WTC11 (cell line): ENCODE data around the gene FPR2.

ENCODE experiments used
- AFF4 ChIP-seq: sonication (generic); formaldehyde crosslinking; IDR thresholded peaks from 2 replicates; pipeline ENCODE4 v1.8.1; 2023; ENCODE audit warnings: mild to moderate bottlenecking, missing genetic modification reagents, borderline replicate concordance
- CREB1 ChIP-seq: sonication (generic); formaldehyde crosslinking; IDR thresholded peaks from 2 replicates; pipeline ENCODE4 v1.8.0; 2023; ENCODE audit warnings: mild to moderate bottlenecking, missing genetic modification reagents
- JUN ChIP-seq: sonication (generic); formaldehyde crosslinking; IDR thresholded peaks from 2 replicates; pipeline ENCODE4 v1.8.0; 2023; ENCODE audit warnings: mild to moderate bottlenecking, missing genetic modification reagents
- KAT7 ChIP-seq: sonication (generic); formaldehyde crosslinking; IDR thresholded peaks from 2 replicates; pipeline ENCODE4 v1.8.1; 2023; ENCODE audit warnings: missing genetic modification reagents, mild to moderate bottlenecking, borderline replicate concordance
- MLX ChIP-seq: sonication (generic); formaldehyde crosslinking; IDR thresholded peaks from 2 replicates; pipeline ENCODE4 v1.8.1; 2023; ENCODE audit warnings: mild to moderate bottlenecking, missing genetic modification reagents, moderate library complexity
- NFYB ChIP-seq: sonication (generic); formaldehyde crosslinking; conservative IDR thresholded peaks from 2 replicates; pipeline ENCODE4 v1.8.0; 2022; ENCODE audit warnings: low read depth, missing genetic modification reagents
- SP1 ChIP-seq: sonication (generic); formaldehyde crosslinking; conservative IDR thresholded peaks from 2 replicates; pipeline ENCODE4 v1.8.1; 2022; ENCODE audit warnings: missing genetic modification reagents
- TEAD4 ChIP-seq: sonication (generic); formaldehyde crosslinking; IDR thresholded peaks from 2 replicates; pipeline ENCODE4 v1.8.0; 2022; ENCODE audit warnings: mild to moderate bottlenecking, missing genetic modification reagents
- TP53 ChIP-seq: sonication (generic); formaldehyde crosslinking; IDR thresholded peaks from 2 replicates; pipeline ENCODE4 v1.8.1; 2023; ENCODE audit warnings: mild to moderate bottlenecking, missing genetic modification reagents
- ZBTB21 ChIP-seq: sonication (generic); formaldehyde crosslinking; IDR thresholded peaks from 2 replicates; pipeline ENCODE4 v1.8.1; 2023; ENCODE audit warnings: mild to moderate bottlenecking, missing genetic modification reagents, borderline replicate concordance
- ZNF317 ChIP-seq: sonication (generic); formaldehyde crosslinking; IDR thresholded peaks from 2 replicates; pipeline ENCODE4 v1.8.1; 2023; ENCODE audit warnings: low read depth, mild to moderate bottlenecking, moderate library complexity, missing genetic modification reagents, borderline replicate concordance
- TF ChIP-seq, protein P1 (sequence below): fragments of 200-600 bp; IDR thresholded peaks from 2 replicates; pipeline ENCODE4 v1.8.0; 2022; ENCODE audit warnings: antibody characterized with exemption
- TF ChIP-seq, protein P2 (sequence below): sonication (generic); formaldehyde crosslinking; IDR thresholded peaks from 2 replicates; pipeline ENCODE4 v1.8.0; 2023; ENCODE audit warnings: missing genetic modification reagents, mild to moderate bottlenecking, borderline replicate concordance
- TF ChIP-seq, protein P3 (sequence below): sonication (generic); formaldehyde crosslinking; conservative IDR thresholded peaks from 2 replicates; pipeline ENCODE4 v1.8.1; 2023; ENCODE audit warnings: mild to moderate bottlenecking, low read depth, missing genetic modification reagents, moderate library complexity

DNA sequence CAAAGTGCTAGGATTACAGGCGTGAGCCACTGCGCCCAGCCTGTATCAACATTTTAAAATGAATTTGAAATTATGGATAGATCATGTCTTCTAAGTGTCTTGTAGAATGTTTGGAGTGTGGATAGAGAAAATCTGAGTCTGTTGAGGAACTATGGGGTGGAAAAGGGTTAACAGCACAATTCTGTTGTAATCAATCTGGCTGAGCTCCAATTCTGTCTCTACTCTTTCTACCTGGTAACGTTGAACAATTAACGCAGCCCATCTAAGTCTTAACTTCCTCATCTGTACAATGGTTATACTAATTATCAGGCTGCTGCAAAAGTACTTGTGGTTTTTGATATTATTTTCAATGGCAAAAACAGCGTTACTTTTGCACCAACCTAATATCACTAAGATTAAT lies 4.1 kb downstream of the FPR2 start:
- TF ChIP-seq, protein P1, sequence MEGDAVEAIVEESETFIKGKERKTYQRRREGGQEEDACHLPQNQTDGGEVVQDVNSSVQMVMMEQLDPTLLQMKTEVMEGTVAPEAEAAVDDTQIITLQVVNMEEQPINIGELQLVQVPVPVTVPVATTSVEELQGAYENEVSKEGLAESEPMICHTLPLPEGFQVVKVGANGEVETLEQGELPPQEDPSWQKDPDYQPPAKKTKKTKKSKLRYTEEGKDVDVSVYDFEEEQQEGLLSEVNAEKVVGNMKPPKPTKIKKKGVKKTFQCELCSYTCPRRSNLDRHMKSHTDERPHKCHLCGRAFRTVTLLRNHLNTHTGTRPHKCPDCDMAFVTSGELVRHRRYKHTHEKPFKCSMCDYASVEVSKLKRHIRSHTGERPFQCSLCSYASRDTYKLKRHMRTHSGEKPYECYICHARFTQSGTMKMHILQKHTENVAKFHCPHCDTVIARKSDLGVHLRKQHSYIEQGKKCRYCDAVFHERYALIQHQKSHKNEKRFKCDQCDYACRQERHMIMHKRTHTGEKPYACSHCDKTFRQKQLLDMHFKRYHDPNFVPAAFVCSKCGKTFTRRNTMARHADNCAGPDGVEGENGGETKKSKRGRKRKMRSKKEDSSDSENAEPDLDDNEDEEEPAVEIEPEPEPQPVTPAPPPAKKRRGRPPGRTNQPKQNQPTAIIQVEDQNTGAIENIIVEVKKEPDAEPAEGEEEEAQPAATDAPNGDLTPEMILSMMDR: no peak
- TF ChIP-seq ZBTB21 (CRISPR knock-in tag): no peak
- no peak for TF ChIP-seq SP1 (CRISPR knock-in tag)
- TF ChIP-seq NFYB (CRISPR knock-in tag): no peak
- TF ChIP-seq KAT7 (CRISPR knock-in tag): no peak
- no peak for TF ChIP-seq TP53 (CRISPR knock-in tag)
- TF ChIP-seq AFF4 (CRISPR knock-in tag): no peak
- TF ChIP-seq MLX (CRISPR knock-in tag): no peak
- no peak for TF ChIP-seq TEAD4
- TF ChIP-seq, protein P2, sequence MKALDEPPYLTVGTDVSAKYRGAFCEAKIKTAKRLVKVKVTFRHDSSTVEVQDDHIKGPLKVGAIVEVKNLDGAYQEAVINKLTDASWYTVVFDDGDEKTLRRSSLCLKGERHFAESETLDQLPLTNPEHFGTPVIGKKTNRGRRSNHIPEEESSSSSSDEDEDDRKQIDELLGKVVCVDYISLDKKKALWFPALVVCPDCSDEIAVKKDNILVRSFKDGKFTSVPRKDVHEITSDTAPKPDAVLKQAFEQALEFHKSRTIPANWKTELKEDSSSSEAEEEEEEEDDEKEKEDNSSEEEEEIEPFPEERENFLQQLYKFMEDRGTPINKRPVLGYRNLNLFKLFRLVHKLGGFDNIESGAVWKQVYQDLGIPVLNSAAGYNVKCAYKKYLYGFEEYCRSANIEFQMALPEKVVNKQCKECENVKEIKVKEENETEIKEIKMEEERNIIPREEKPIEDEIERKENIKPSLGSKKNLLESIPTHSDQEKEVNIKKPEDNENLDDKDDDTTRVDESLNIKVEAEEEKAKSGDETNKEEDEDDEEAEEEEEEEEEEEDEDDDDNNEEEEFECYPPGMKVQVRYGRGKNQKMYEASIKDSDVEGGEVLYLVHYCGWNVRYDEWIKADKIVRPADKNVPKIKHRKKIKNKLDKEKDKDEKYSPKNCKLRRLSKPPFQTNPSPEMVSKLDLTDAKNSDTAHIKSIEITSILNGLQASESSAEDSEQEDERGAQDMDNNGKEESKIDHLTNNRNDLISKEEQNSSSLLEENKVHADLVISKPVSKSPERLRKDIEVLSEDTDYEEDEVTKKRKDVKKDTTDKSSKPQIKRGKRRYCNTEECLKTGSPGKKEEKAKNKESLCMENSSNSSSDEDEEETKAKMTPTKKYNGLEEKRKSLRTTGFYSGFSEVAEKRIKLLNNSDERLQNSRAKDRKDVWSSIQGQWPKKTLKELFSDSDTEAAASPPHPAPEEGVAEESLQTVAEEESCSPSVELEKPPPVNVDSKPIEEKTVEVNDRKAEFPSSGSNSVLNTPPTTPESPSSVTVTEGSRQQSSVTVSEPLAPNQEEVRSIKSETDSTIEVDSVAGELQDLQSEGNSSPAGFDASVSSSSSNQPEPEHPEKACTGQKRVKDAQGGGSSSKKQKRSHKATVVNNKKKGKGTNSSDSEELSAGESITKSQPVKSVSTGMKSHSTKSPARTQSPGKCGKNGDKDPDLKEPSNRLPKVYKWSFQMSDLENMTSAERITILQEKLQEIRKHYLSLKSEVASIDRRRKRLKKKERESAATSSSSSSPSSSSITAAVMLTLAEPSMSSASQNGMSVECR: no peak
- no peak for TF ChIP-seq ZNF317 (CRISPR knock-in tag)
- no peak for TF ChIP-seq JUN (CRISPR knock-in tag)
- TF ChIP-seq CREB1 (CRISPR knock-in tag): no peak
- TF ChIP-seq, protein P3, sequence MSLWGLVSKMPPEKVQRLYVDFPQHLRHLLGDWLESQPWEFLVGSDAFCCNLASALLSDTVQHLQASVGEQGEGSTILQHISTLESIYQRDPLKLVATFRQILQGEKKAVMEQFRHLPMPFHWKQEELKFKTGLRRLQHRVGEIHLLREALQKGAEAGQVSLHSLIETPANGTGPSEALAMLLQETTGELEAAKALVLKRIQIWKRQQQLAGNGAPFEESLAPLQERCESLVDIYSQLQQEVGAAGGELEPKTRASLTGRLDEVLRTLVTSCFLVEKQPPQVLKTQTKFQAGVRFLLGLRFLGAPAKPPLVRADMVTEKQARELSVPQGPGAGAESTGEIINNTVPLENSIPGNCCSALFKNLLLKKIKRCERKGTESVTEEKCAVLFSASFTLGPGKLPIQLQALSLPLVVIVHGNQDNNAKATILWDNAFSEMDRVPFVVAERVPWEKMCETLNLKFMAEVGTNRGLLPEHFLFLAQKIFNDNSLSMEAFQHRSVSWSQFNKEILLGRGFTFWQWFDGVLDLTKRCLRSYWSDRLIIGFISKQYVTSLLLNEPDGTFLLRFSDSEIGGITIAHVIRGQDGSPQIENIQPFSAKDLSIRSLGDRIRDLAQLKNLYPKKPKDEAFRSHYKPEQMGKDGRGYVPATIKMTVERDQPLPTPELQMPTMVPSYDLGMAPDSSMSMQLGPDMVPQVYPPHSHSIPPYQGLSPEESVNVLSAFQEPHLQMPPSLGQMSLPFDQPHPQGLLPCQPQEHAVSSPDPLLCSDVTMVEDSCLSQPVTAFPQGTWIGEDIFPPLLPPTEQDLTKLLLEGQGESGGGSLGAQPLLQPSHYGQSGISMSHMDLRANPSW (CRISPR knock-in tag): no peak
